ENCODE data around the gene UBE2E2. TPM values are rescaled to one million over a fixed set of nuclear protein-coding genes. Genes with fewer than 3 reads are reported as not detected.

Gene UBE2E2
- total RNA-seq, 1 experiment from 2014 or later: 38.6 TPM

- Histone ChIP-seq H4K5ac (ENCODE audit: insufficient read length, low read depth, low read length) (no peak overlapping the region), H3K14ac (ENCODE audit: insufficient read depth, low read length) (no peak overlapping the region), H3K9me3 (ENCODE audit: control insufficient read depth, low read depth, low read length) (no peaks in the 10 kb centered on the region), H2AFZ (ENCODE audit: low read length) (no peak overlapping the region), H2BK15ac (ENCODE audit: low read depth, low read length) (no peak overlapping the region), H4K91ac (ENCODE audit: insufficient read length, low read depth, low read length) (no peak overlapping the region), H3K18ac (ENCODE audit: insufficient read length, low read depth, low read length) (no peak overlapping the region), H3K56ac (ENCODE audit: insufficient read length, low read depth, low read length) (no peak overlapping the region), H2BK12ac (ENCODE audit: insufficient read length, low read depth, low read length) (no peak overlapping the region), H3K23me2 (ENCODE audit: insufficient read length, low read depth, low read length, poor library complexity, severe bottlenecking) (no peaks in the 10 kb centered on the region), H3K4me1 (ENCODE audit: insufficient read depth, low read length) (no peaks in the 10 kb centered on the region), H3K9ac (ENCODE audit: extremely low read depth, insufficient read length, low read length) (no peak overlapping the region), H4K20me1 (ENCODE audit: control insufficient read depth, insufficient read depth, insufficient read length) (no peaks in the 10 kb centered on the region), H3T11ph (ENCODE audit: low read length) (no peak overlapping the region), H3K27me3 (ENCODE audit: insufficient read depth, low read length) (no peaks in the 10 kb centered on the region), H2BK120ac (ENCODE audit: low read depth, low read length, poor library complexity, severe bottlenecking) (no peak overlapping the region), H3K4me2 (ENCODE audit: insufficient read depth, insufficient read length, low read length) (no peak overlapping the region), H3K27ac (ENCODE audit: insufficient read length, low read depth, low read length) (no peak overlapping the region), H2AK5ac (ENCODE audit: insufficient read length, low read length) (no peak overlapping the region), H2BK5ac (ENCODE audit: insufficient read length, low read length) (no peak overlapping the region), H3K23ac (ENCODE audit: insufficient read length, low read depth, low read length) (no peak overlapping the region), H3K79me1 (ENCODE audit: insufficient read depth, low read depth, low read length, poor library complexity, severe bottlenecking) (no peaks in the 10 kb centered on the region), H3K79me2 (ENCODE audit: insufficient read depth, low read length) (no peaks in the 10 kb centered on the region), H4K8ac (replicated peaks; ENCODE audit: insufficient read length, low read depth, low read length) (no peak overlapping the region), H2BK20ac (ENCODE audit: low read depth, low read length, poor library complexity, severe bottlenecking) (no peak overlapping the region), H3K4ac (ENCODE audit: low read depth, low read length) (no peak overlapping the region)
- no peak for TF ChIP-seq CTCF (conservative IDR thresholded peaks at IDR 0.05)
- Mint-ChIP-seq H3K4me3 (no peak overlapping the region), H3K9me3 (no peaks in the 10 kb centered on the region), H3K4me1 (peaks cover 4 to 17% of the 10 kb centered on the region in 2 experiments), H3K27me3 (ENCODE audit: low read depth) (no peaks in the 10 kb centered on the region), H3K36me3 (ENCODE audit: insufficient read depth in 1 of 3, low read depth in 3 of 3) (no peaks in the 10 kb centered on the region), H3K27ac (no peak overlapping the region; a peak in 1 of 7 replicates)
- no CpG with 5 or more reads among the region's 1 CpG for WGBS (ENCODE audit: extremely low coverage, insufficient read length, low lambda C conversion rate)
- no peak for DNase-seq
Observed at GRCh38 chr3:23550402-23550801, 347.3 kb downstream of the UBE2E2 start.

Data from H9 (cell line).